ENCODE results near the gene POLA1.

GRCh38 chrX:24956828-24957227 is 263.1 kb downstream of the POLA1 start:
- TF ChIP-seq, protein P1, sequence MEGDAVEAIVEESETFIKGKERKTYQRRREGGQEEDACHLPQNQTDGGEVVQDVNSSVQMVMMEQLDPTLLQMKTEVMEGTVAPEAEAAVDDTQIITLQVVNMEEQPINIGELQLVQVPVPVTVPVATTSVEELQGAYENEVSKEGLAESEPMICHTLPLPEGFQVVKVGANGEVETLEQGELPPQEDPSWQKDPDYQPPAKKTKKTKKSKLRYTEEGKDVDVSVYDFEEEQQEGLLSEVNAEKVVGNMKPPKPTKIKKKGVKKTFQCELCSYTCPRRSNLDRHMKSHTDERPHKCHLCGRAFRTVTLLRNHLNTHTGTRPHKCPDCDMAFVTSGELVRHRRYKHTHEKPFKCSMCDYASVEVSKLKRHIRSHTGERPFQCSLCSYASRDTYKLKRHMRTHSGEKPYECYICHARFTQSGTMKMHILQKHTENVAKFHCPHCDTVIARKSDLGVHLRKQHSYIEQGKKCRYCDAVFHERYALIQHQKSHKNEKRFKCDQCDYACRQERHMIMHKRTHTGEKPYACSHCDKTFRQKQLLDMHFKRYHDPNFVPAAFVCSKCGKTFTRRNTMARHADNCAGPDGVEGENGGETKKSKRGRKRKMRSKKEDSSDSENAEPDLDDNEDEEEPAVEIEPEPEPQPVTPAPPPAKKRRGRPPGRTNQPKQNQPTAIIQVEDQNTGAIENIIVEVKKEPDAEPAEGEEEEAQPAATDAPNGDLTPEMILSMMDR (IDR thresholded peaks at IDR 0.05), result no peak
- TF ChIP-seq POLR2A (IDR thresholded peaks at IDR 0.05), result no peak
- TF ChIP-seq POLR2AphosphoS5 (IDR thresholded peaks at IDR 0.05), result no peak
- no peak for TF ChIP-seq EP300 (IDR thresholded peaks at IDR 0.05)
